HepG2 (cell line): ENCODE data around the gene ZFYVE28. TPM values are rescaled to one million over a fixed set of nuclear protein-coding genes. Genes with fewer than 3 reads are reported as not detected.

Experiments
- ARHGAP35 ChIP-seq: sonication (generic); formaldehyde crosslinking; IDR thresholded peaks from 2 replicates; pipeline ENCODE4 v1.9.0; 2022; ENCODE audit warnings: mild to moderate bottlenecking, inconsistent platforms, moderate library complexity, missing genetic modification reagents, borderline replicate concordance
- GABPB1 ChIP-seq: IDR thresholded peaks from 2 replicates; pipeline ENCODE4 v1.6.1; 2016; ENCODE audit warnings: mild to moderate bottlenecking, missing genetic modification reagents, moderate library complexity, missing compliant biosample characterization
- HNF1B ChIP-seq: sonication (generic); formaldehyde crosslinking; IDR thresholded peaks from 2 replicates; pipeline ENCODE4 v1.5.1; 2020; ENCODE audit warnings: mild to moderate bottlenecking, moderate library complexity, missing genetic modification reagents
- KAT2B ChIP-seq: fragments of 150-350 bp; IDR thresholded peaks from 2 replicates; pipeline ENCODE4 v1.6.1; 2014; ENCODE audit warnings: low read depth, low read length, borderline replicate concordance
- MXD4 ChIP-seq: IDR thresholded peaks from 2 replicates; pipeline ENCODE4 v1.6.1; 2016; ENCODE audit warnings: mild to moderate bottlenecking, missing biosample characterization, missing genetic modification reagents
- RBM39 ChIP-seq: fragments of 200-400 bp; formaldehyde crosslinking; IDR thresholded peaks from one replicate; pipeline ENCODE4 v1.6.1; 2018; ENCODE audit warnings: antibody characterized with exemption, mild to moderate bottlenecking, low read depth, low read length; ENCODE audit not compliant: poor library complexity, severe bottlenecking
- SNAI1 ChIP-seq: sonication (generic); formaldehyde crosslinking; IDR thresholded peaks from 2 replicates; pipeline ENCODE4 v1.5.0; 2020; ENCODE audit warnings: mild to moderate bottlenecking, missing genetic modification reagents, borderline replicate concordance
- TSC22D2 ChIP-seq: sonication (generic); formaldehyde crosslinking; IDR thresholded peaks from 2 replicates; pipeline ENCODE4 v1.5.1; 2020; ENCODE audit warnings: missing genetic modification reagents, mild to moderate bottlenecking, borderline replicate concordance
- ZBTB7B ChIP-seq: sonication (generic); formaldehyde crosslinking; IDR thresholded peaks from 2 replicates; pipeline ENCODE4 v1.4.0; 2020; ENCODE audit warnings: missing genetic modification reagents
- polyA plus RNA-seq, 8 experiments: library from polyadenylated mRNA; depleted of rRNA in 3 of 8; stranded (reverse) in 7 of 8; unstranded in 1 of 8; fragments of >200 nt; fragmentation: Illumina TruSeq in 4 of 8; extraction: Trizol in 4 of 8; gene quantifications; 2 replicates each; pipeline versions ENCODE4 v1.2.1 to v1.2.3, GENCODE V29; 2011 to 2016; ENCODE audit warnings: low read depth in 4 of 8, missing spikeins in 1 of 8, mixed read lengths in 1 of 8; ENCODE audit not compliant: insufficient read depth in 1 of 8
- total RNA-seq, 5 experiments: library from RNA; depleted of rRNA; stranded (reverse); fragments of >200 nt; fragmentation: Illumina TruSeq; extraction: Trizol; gene quantifications; 2 replicates each; pipeline ENCODE4 v1.2.3, GENCODE V29; 2016; ENCODE audit warnings: low read depth in 1 of 5
- TF ChIP-seq, protein P1 (sequence below): IDR thresholded peaks from 2 replicates; pipeline ENCODE4 v1.4.0; 2020; ENCODE audit warnings: mild to moderate bottlenecking, missing genetic modification reagents
- TF ChIP-seq, protein P2 (sequence below): sonication (generic); formaldehyde crosslinking; IDR thresholded peaks from 2 replicates; pipeline ENCODE4 v1.4.0; 2020; ENCODE audit warnings: missing genetic modification reagents
- TF ChIP-seq, protein P3 (sequence below), 2 experiments: sonication (generic) in 1 of 2; formaldehyde crosslinking in 1 of 2; IDR thresholded peaks; 2 replicates each; pipeline versions ENCODE4 v1.6.1 to v1.9.0; 2014 to 2022; ENCODE audit warnings: antibody characterized with exemption in 1 of 2, borderline replicate concordance in 1 of 2, inconsistent platforms in 1 of 2, low read depth in 1 of 2, missing genetic modification reagents in 1 of 2

Gene ZFYVE28
- total and polyA plus RNA-seq, 2 of the 13 experiments (the other 11 are each of a cell fraction or from before 2014, with no cell fraction given): 0.12 to 0.22 TPM

DNA sequence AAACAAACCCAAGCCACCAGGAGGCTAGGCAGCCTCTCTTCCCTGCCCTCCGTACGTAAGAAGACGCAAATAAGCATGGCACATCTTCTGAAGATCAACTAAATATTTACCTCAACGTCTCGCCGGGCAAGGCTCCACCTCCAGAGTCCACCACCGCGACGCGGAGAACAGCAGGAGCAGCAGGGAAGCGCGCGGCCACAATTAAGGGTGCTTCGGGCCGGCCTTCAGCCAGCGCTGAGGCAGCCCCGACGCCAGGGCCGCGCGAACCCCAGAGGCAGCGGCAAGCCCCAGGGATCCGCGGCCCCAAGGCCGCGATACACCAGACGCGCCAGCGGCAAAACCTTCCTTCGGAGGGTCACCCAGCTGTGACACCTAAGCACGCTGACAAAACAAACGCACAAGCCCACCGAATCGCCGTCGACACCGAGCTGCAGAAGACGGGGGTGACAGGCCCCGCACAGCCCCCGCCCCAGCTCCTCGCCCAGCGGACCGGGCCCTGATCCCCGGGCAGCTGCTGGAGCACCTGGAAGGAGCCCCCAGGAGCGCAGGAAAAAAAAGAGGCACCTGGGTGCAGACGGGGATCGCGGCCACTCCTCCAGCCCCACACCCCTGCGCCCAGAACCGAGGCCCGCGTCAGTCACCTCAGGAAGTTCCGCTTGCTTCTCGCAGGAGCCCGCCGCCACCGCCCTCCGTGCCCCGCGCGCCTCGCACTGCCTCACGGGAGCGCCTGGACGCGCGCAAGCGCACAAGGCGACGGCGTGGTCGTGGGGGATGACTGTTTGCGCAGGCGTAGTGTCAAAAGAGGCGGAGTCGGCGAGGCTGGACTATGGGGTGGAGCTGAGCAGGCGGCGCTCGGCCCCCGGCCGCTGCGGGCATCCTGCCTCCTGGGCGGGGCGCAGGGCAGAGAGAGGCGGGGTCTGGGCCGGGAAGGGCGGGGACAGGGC, 176.8 kb downstream of the ZFYVE28 start, which contains the start of the genes HAUS3 and POLN (continued):
- TF ChIP-seq, protein P1, sequence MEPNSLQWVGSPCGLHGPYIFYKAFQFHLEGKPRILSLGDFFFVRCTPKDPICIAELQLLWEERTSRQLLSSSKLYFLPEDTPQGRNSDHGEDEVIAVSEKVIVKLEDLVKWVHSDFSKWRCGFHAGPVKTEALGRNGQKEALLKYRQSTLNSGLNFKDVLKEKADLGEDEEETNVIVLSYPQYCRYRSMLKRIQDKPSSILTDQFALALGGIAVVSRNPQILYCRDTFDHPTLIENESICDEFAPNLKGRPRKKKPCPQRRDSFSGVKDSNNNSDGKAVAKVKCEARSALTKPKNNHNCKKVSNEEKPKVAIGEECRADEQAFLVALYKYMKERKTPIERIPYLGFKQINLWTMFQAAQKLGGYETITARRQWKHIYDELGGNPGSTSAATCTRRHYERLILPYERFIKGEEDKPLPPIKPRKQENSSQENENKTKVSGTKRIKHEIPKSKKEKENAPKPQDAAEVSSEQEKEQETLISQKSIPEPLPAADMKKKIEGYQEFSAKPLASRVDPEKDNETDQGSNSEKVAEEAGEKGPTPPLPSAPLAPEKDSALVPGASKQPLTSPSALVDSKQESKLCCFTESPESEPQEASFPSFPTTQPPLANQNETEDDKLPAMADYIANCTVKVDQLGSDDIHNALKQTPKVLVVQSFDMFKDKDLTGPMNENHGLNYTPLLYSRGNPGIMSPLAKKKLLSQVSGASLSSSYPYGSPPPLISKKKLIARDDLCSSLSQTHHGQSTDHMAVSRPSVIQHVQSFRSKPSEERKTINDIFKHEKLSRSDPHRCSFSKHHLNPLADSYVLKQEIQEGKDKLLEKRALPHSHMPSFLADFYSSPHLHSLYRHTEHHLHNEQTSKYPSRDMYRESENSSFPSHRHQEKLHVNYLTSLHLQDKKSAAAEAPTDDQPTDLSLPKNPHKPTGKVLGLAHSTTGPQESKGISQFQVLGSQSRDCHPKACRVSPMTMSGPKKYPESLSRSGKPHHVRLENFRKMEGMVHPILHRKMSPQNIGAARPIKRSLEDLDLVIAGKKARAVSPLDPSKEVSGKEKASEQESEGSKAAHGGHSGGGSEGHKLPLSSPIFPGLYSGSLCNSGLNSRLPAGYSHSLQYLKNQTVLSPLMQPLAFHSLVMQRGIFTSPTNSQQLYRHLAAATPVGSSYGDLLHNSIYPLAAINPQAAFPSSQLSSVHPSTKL (CRISPR knock-in tag): peak; percentile 19; the same call in 1 of the 2 replicates
- TF ChIP-seq, protein P2, sequence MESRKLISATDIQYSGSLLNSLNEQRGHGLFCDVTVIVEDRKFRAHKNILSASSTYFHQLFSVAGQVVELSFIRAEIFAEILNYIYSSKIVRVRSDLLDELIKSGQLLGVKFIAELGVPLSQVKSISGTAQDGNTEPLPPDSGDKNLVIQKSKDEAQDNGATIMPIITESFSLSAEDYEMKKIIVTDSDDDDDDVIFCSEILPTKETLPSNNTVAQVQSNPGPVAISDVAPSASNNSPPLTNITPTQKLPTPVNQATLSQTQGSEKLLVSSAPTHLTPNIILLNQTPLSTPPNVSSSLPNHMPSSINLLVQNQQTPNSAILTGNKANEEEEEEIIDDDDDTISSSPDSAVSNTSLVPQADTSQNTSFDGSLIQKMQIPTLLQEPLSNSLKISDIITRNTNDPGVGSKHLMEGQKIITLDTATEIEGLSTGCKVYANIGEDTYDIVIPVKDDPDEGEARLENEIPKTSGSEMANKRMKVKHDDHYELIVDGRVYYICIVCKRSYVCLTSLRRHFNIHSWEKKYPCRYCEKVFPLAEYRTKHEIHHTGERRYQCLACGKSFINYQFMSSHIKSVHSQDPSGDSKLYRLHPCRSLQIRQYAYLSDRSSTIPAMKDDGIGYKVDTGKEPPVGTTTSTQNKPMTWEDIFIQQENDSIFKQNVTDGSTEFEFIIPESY (CRISPR knock-in tag): no peak
- no peak for TF ChIP-seq KAT2B
- TF ChIP-seq, protein P3, sequence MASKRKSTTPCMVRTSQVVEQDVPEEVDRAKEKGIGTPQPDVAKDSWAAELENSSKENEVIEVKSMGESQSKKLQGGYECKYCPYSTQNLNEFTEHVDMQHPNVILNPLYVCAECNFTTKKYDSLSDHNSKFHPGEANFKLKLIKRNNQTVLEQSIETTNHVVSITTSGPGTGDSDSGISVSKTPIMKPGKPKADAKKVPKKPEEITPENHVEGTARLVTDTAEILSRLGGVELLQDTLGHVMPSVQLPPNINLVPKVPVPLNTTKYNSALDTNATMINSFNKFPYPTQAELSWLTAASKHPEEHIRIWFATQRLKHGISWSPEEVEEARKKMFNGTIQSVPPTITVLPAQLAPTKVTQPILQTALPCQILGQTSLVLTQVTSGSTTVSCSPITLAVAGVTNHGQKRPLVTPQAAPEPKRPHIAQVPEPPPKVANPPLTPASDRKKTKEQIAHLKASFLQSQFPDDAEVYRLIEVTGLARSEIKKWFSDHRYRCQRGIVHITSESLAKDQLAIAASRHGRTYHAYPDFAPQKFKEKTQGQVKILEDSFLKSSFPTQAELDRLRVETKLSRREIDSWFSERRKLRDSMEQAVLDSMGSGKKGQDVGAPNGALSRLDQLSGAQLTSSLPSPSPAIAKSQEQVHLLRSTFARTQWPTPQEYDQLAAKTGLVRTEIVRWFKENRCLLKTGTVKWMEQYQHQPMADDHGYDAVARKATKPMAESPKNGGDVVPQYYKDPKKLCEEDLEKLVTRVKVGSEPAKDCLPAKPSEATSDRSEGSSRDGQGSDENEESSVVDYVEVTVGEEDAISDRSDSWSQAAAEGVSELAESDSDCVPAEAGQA (IDR thresholded peaks at IDR 0.05; ENCODE audit: low read depth): no peak
- TF ChIP-seq, protein P3 (CRISPR knock-in tag; IDR thresholded peaks at IDR 0.05; ENCODE audit: borderline replicate concordance): no peak
- TF ChIP-seq MXD4 (CRISPR knock-in tag): no peak; the same call in 1 of the 2 replicates
- no peak for TF ChIP-seq TSC22D2 (CRISPR knock-in tag)
- peak; percentile 57; the same call in 1 of the 2 replicates for TF ChIP-seq HNF1B (CRISPR knock-in tag)
- TF ChIP-seq ARHGAP35 (CRISPR knock-in tag): peak; percentile 46; the same call in 1 of the 2 replicates
- no peak for TF ChIP-seq RBM39
- TF ChIP-seq ZBTB7B: no peak
- TF ChIP-seq SNAI1: 0 out of 2 replicates have a peak, but pooled peaks have one; percentile 27
- peak; percentile 82 for TF ChIP-seq GABPB1 (CRISPR knock-in tag)
